Measurements from ENCODE around the gene FHAD1. TPM values are rescaled to one million over a fixed set of nuclear protein-coding genes. Genes with fewer than 3 reads are reported as not detected.

The FHAD1 gene
- total RNA-seq, 1 experiment from 2014 or later = 1.9 TPM

DNA sequence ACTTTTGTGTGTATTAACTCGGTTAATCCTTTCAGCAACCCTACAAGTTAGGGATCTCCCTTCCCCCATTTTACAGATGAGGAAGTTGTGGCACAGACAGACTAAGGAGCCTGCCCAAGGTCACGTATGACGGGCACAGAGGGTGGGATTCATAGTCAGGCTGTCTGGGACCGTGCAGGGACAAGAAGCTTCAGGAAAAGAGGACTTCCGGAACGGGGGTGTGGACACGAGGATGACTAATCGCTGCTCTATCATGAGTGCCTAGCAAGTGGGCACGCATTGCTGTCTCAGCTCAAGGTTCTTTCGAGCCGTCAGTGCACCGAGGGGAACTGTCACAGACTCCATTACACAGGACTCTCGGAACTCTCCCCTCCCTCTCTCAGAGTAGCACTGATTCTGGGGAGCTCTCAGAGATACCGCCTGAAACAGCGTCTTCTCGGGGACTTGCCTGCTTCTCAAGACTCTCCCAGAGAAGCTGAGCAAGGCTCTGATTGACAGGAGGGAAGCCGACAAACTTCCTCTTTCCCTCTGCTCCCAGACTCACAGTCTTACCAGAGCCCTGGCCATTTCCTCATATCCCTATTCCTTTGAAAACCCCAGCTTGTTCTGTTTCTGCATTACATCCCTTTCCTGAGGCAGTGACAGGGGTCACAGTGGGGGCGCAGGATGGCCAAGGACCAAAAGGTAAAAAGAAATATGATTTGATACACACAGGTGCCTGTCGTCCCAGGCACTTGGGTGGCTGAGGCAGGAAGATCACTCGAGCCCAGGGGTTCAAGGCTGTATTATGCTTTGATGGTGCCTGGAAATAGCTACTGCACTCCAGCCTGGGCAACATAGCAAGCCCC, 14.4 kb downstream of the FHAD1 start:
- Histone ChIP-seq H3K27ac (ENCODE audit: insufficient read length, low read depth, low read length) (no peak overlapping the region), H3K9ac (ENCODE audit: extremely low read depth, insufficient read length, low read length) (no peak overlapping the region), H3K18ac (ENCODE audit: insufficient read length, low read depth, low read length) (no peak overlapping the region), H4K20me1 (ENCODE audit: control insufficient read depth, insufficient read depth, insufficient read length) (no peaks in the 10 kb centered on the region), H3K79me1 (ENCODE audit: insufficient read depth, low read depth, low read length, poor library complexity, severe bottlenecking) (no peaks in the 10 kb centered on the region), H3K23me2 (ENCODE audit: insufficient read length, low read depth, low read length, poor library complexity, severe bottlenecking) (no peaks in the 10 kb centered on the region), H2BK12ac (ENCODE audit: insufficient read length, low read depth, low read length) (no peak overlapping the region), H3K56ac (ENCODE audit: insufficient read length, low read depth, low read length) (no peak overlapping the region), H2BK15ac (ENCODE audit: low read depth, low read length) (no peak overlapping the region), H3K9me3 (ENCODE audit: control insufficient read depth, low read depth, low read length) (no peaks in the 10 kb centered on the region), H3K14ac (ENCODE audit: insufficient read depth, low read length) (no peak overlapping the region), H3K79me2 (ENCODE audit: insufficient read depth, low read length) (no peaks in the 10 kb centered on the region), H3T11ph (ENCODE audit: low read length) (no peak overlapping the region), H2AFZ (ENCODE audit: low read length) (no peak overlapping the region), H3K23ac (ENCODE audit: insufficient read length, low read depth, low read length) (no peak overlapping the region), H2AK5ac (ENCODE audit: insufficient read length, low read length) (no peak overlapping the region), H2BK5ac (ENCODE audit: insufficient read length, low read length) (no peak overlapping the region), H2BK120ac (ENCODE audit: low read depth, low read length, poor library complexity, severe bottlenecking) (no peak overlapping the region), H3K4me2 (ENCODE audit: insufficient read depth, insufficient read length, low read length) (no peak overlapping the region), H4K5ac (ENCODE audit: insufficient read length, low read depth, low read length) (no peak overlapping the region), H3K4me1 (ENCODE audit: insufficient read depth, low read length) (no peaks in the 10 kb centered on the region), H2BK20ac (ENCODE audit: low read depth, low read length, poor library complexity, severe bottlenecking) (no peak overlapping the region), H4K91ac (ENCODE audit: insufficient read length, low read depth, low read length) (no peak overlapping the region), H4K8ac (replicated peaks; ENCODE audit: insufficient read length, low read depth, low read length) (no peak overlapping the region), H3K27me3 (ENCODE audit: insufficient read depth, low read length) (no peaks in the 10 kb centered on the region), H3K4ac (ENCODE audit: low read depth, low read length) (no peak overlapping the region)
- no CpG with 5 or more reads among the region's 20 CpGs for WGBS (ENCODE audit: extremely low coverage, insufficient read length, low lambda C conversion rate)
- H3K4me3 Mint-ChIP-seq = no peak overlapping the region
- peaks cover 14 to 18% of the 10 kb centered on the region in 2 experiments for H3K4me1 Mint-ChIP-seq
- 0 out of 5 replicates have a peak, but pooled peaks cover 0 to 2% of the 10 kb centered on the region in 2 experiments for H3K9me3 Mint-ChIP-seq
- no peak for DNase-seq
- peaks cover 11% of the 10 kb centered on the region for H3K27me3 Mint-ChIP-seq (ENCODE audit: low read depth)
- H3K36me3 Mint-ChIP-seq (ENCODE audit: insufficient read depth in 1 of 3, low read depth in 3 of 3) = no peaks in the 10 kb centered on the region
- peak overlapping the region in 2 of 3 experiments; percentile 25 to 74; a peak in 3 of 7 replicates for H3K27ac Mint-ChIP-seq
- TF ChIP-seq, protein P1, sequence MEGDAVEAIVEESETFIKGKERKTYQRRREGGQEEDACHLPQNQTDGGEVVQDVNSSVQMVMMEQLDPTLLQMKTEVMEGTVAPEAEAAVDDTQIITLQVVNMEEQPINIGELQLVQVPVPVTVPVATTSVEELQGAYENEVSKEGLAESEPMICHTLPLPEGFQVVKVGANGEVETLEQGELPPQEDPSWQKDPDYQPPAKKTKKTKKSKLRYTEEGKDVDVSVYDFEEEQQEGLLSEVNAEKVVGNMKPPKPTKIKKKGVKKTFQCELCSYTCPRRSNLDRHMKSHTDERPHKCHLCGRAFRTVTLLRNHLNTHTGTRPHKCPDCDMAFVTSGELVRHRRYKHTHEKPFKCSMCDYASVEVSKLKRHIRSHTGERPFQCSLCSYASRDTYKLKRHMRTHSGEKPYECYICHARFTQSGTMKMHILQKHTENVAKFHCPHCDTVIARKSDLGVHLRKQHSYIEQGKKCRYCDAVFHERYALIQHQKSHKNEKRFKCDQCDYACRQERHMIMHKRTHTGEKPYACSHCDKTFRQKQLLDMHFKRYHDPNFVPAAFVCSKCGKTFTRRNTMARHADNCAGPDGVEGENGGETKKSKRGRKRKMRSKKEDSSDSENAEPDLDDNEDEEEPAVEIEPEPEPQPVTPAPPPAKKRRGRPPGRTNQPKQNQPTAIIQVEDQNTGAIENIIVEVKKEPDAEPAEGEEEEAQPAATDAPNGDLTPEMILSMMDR (conservative IDR thresholded peaks at IDR 0.05) = no peak
